Spleen (tissue), 11 donors: ENCODE data around the gene HOXB5. TPM values are rescaled to one million over a fixed set of nuclear protein-coding genes. Genes with fewer than 3 reads are reported as not detected.

ENCODE experiments used
- microRNA-seq, 3 donors: library from miRNA; unstranded; fragments of <30 nt; microRNA quantifications; one replicate each; pipeline versions ENCODE4 to v1.1.0, GENCODE V29; 2019 to 2020
- polyA plus RNA-seq, 3 donors: library from polyadenylated mRNA; stranded (reverse); fragments of 200-250 nt; gene quantifications; one replicate each; pipeline ENCODE4 v1.2.1, GENCODE V29; 2013
- small RNA-seq, 4 donors: library from RNA; depleted of rRNA; stranded (forward); fragments of <200 nt; gene quantifications; one replicate each; pipeline ENCODE3, GENCODE V24; 2016
- total RNA-seq, 7 donors: library from RNA; depleted of rRNA in 3 of 7; stranded (reverse); fragments of >200 nt in 3 of 7; fragmentation: NEBNext Ultra II Directional in 4 of 7; extraction: Animal tissue kit (Norgen Biotek cat#: 25700) in 4 of 7; gene quantifications; one replicate each; pipeline versions ENCODE4 v1.1.0 to v1.2.1, GENCODE V29; 2016 to 2021
- donor health status: healthy with polysubstance abuse.
- donor health status: DM: no; HTN: no; CAD: no; lungs with moderate emphysema.
- donor health status: DM: no; HTN: no; CAD: no.
- donor health status: Bipolar disorder and iron deficiency.
- donor health status: healthy.
- donor health status: DM: no; HTN: no; CAD: no.
- donor health status: DM: yes; HTN: yes; CAD: no.

Gene HOXB5
- total and polyA plus RNA-seq, 10 donors, result 0.43 to 2.6 (median 1.1) TPM

Small RNA genes within 50 kb of the gene (microRNA-seq; reads per million reads assigned to microRNA genes)
- gene MIR196A1, result 0.28 to 1.1 (median 0.36) reads per million in 3 donors

Small RNA genes within 50 kb of the gene (small RNA-seq; reads per million reads assigned to genes)
- gene MIR196A1, result 0 to 0.14 (median 0.04) reads per million in 4 donors

Other genes with a start within 250 kb of the HOXB5 start
- 10 to 100 TPM; 11.7 to 26.5 (median 20.5) TPM for gene SKAP1, start 163.6 kb downstream of the HOXB5 start, total RNA-seq
- gene SKAP1, start 163.6 kb downstream of the HOXB5 start, polyA plus RNA-seq, result 10 to 100 TPM; 11.5 to 28.9 (median 20.5) TPM
- not detected for gene HOXB1, start 62.8 kb downstream of the HOXB5 start, total RNA-seq
- gene HOXB1, start 62.8 kb downstream of the HOXB5 start, polyA plus RNA-seq, result under 1 TPM in 1 of 3 donors, not detected in 2; 0.06 TPM
- gene HOXB2, start 48.7 kb downstream of the HOXB5 start, total RNA-seq, result 10 to 100 TPM in 4 of 7 donors, 1 to 10 TPM in 3; 5.9 to 21.9 (median 10.2) TPM
- 1 to 10 TPM; 7.2 to 8.2 (median 8.0) TPM for gene HOXB2, start 48.7 kb downstream of the HOXB5 start, polyA plus RNA-seq
- 1 to 10 TPM; 1.9 to 6.4 (median 3.6) TPM for gene HOXB4, start 15.4 kb downstream of the HOXB5 start, total RNA-seq
- 1 to 10 TPM; 2.3 to 2.7 (median 2.4) TPM for gene HOXB4, start 15.4 kb downstream of the HOXB5 start, polyA plus RNA-seq
- gene HOXB3, start 3.5 kb downstream of the HOXB5 start, total RNA-seq, result 10 to 100 TPM in 4 of 7 donors, 1 to 10 TPM in 3; 6.8 to 23.1 (median 10.4) TPM
- 1 to 10 TPM; 3.6 to 7.8 (median 6.5) TPM for gene HOXB3, start 3.5 kb downstream of the HOXB5 start, polyA plus RNA-seq
- gene HOXB6, start 11.2 kb upstream of the HOXB5 start, total RNA-seq, result 1 to 10 TPM; 1.2 to 4.5 (median 3.3) TPM
- gene HOXB6, start 11.2 kb upstream of the HOXB5 start, polyA plus RNA-seq, result 1 to 10 TPM; 1.7 to 3.4 (median 2.1) TPM
- gene HOXB7, start 17.2 kb upstream of the HOXB5 start, total RNA-seq, result 1 to 10 TPM; 1.3 to 3.5 (median 2.7) TPM
- gene HOXB7, start 17.2 kb upstream of the HOXB5 start, polyA plus RNA-seq, result 1 to 10 TPM; 3.2 to 7.5 (median 3.3) TPM
- not detected for gene HOXB8, start 21.5 kb upstream of the HOXB5 start, total RNA-seq
- gene HOXB8, start 21.5 kb upstream of the HOXB5 start, polyA plus RNA-seq, result under 1 TPM in 2 of 3 donors, not detected in 1; 0.07 to 0.14 TPM
- gene HOXB9, start 32.6 kb upstream of the HOXB5 start, total RNA-seq, result under 1 TPM in 2 of 7 donors, not detected in 5; 0.30 to 0.42 TPM
- gene HOXB9, start 32.6 kb upstream of the HOXB5 start, polyA plus RNA-seq, result under 1 TPM; 0.10 to 0.50 (median 0.50) TPM
- gene PRAC1, start 128.7 kb upstream of the HOXB5 start, total RNA-seq, result not detected
- not detected for gene PRAC1, start 128.7 kb upstream of the HOXB5 start, polyA plus RNA-seq
- gene PRAC2, start 129.4 kb upstream of the HOXB5 start, total RNA-seq, result not detected
- gene PRAC2, start 129.4 kb upstream of the HOXB5 start, polyA plus RNA-seq, result not detected
- not detected for gene HOXB13, start 135.0 kb upstream of the HOXB5 start, total RNA-seq
- gene HOXB13, start 135.0 kb upstream of the HOXB5 start, polyA plus RNA-seq, result under 1 TPM in 1 of 3 donors, not detected in 2; 0.02 TPM
- gene TTLL6, start 223.4 kb upstream of the HOXB5 start, total RNA-seq, result not detected
- gene TTLL6, start 223.4 kb upstream of the HOXB5 start, polyA plus RNA-seq, result under 1 TPM in 1 of 3 donors, not detected in 2; 0.04 TPM
- gene CALCOCO2, start 237.3 kb upstream of the HOXB5 start, total RNA-seq, result 100 to 1,000 TPM; 113 to 167 (median 136) TPM
- 10 to 100 TPM; 30.1 to 45.7 (median 31.7) TPM for gene CALCOCO2, start 237.3 kb upstream of the HOXB5 start, polyA plus RNA-seq